SJCRH30 (cell line): ENCODE measurements around the gene SLC18B1. TPM values are rescaled to one million over a fixed set of nuclear protein-coding genes. Genes with fewer than 3 reads are reported as not detected.
A peak's percentile ranks its signal among the peaks of the same experiment; 100 is the strongest.

Experiments
- DNase-seq, 2 experiments: peaks; one replicate each; pipeline ENCODE4 v3.0.0-alpha.2; 2015 to 2020
- H3K27ac ChIP-seq: fragments of 250-450 bp; sonication (Bioruptor Pico); 2 replicates; pipeline ENCODE4 v1.5.1; 2020; ENCODE audit warnings: mild to moderate bottlenecking, moderate library complexity
- H3K27me3 ChIP-seq: fragments of 250-450 bp; sonication (Bioruptor Pico); 2 replicates; pipeline ENCODE4 v1.5.1; 2020; ENCODE audit warnings: mild to moderate bottlenecking, moderate library complexity
- H3K36me3 ChIP-seq: fragments of 250-450 bp; sonication (Bioruptor Pico); 2 replicates; pipeline ENCODE4 v1.5.1; 2020; ENCODE audit warnings: mild to moderate bottlenecking, moderate library complexity
- H3K4me1 ChIP-seq: fragments of 250-450 bp; sonication (Bioruptor Pico); 2 replicates; pipeline ENCODE4 v1.5.1; 2020; ENCODE audit warnings: mild to moderate bottlenecking, moderate library complexity
- H3K4me3 ChIP-seq: fragments of 250-450 bp; sonication (Bioruptor Pico); 2 replicates; pipeline ENCODE4 v1.5.1; 2020; ENCODE audit warnings: mild to moderate bottlenecking, moderate library complexity
- H3K9me3 ChIP-seq: fragments of 250-450 bp; sonication (Bioruptor Pico); replicated peaks from 2 replicates; pipeline ENCODE4 v1.5.1; 2020; ENCODE audit warnings: mild to moderate bottlenecking, moderate library complexity
- total RNA-seq: library from RNA; depleted of rRNA; stranded (reverse); fragments of >200 nt; shearing (Covaris generic); gene quantifications from 2 replicates; pipeline ENCODE4 v1.2.3, GENCODE V29; 2014; rRNA removed

SLC18B1 gene
- 12.9 and 15.2 TPM in 2 replicates for total RNA-seq

DNA sequence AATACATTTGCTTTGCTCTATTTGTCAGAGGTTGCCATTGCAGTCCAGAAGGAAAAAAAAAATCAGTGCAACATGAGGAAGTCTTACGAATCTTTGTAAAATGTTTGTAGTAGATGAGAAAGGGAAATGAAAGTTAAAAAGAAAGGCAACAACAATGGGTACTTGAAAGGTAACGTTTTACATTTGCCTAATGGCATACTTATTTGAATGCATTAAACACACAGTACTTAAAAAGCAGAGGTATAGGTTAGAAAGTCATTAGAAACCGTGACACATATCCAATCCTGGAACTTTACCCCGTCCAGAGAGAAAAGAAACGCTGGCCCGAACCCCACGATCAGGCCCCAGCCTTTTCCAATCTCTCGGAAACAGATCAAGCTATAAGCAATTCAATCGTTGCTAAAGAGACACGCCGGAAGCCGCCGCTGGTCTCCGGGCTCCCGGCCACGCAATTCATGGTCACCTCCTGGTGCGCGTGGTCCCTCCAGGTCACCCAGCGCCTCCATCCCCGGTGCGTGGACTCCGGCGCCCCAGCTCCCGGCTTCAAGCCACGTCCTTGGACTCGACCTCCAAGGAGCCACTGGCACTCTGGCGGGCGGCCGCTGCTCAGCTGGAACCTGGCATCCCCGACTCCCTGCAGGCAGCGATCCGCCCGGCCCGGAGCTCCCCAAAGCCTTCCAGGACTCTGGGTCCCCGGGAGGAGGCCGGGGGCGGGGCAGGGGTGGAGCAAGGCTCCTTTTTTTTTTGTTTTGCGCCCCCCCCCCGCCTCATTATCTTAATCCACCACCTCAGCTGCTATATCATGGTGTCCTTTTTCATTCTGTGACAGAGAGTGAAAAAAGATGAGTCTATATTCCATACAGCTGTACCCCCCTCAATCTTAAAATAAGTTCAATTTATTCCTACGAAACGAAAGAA, at the start of gene SLC18B1:
SLC18B1 (minus strand) TSS at position 687 of the 918 bp plus-strand sequence; CDS start at position 506, 181 bp downstream.
- DNase-seq = peak; percentile 70 to 73
- peak within 1 kb of the TSS; percentile 20; the same call in 1 of the 2 replicates for H3K27ac ChIP-seq
- no peaks in the 10 kb centered on the region; the same call in 1 of the 2 replicates for H3K36me3 ChIP-seq
- no peaks in the 10 kb centered on the region for H3K27me3 ChIP-seq
- peak within 1 kb of the TSS; percentile 72 for H3K4me3 ChIP-seq
- peaks cover 3% of the 10 kb centered on the region; the same call in 1 of the 2 replicates for H3K4me1 ChIP-seq
- H3K9me3 ChIP-seq = no peaks in the 10 kb centered on the region

DNA sequence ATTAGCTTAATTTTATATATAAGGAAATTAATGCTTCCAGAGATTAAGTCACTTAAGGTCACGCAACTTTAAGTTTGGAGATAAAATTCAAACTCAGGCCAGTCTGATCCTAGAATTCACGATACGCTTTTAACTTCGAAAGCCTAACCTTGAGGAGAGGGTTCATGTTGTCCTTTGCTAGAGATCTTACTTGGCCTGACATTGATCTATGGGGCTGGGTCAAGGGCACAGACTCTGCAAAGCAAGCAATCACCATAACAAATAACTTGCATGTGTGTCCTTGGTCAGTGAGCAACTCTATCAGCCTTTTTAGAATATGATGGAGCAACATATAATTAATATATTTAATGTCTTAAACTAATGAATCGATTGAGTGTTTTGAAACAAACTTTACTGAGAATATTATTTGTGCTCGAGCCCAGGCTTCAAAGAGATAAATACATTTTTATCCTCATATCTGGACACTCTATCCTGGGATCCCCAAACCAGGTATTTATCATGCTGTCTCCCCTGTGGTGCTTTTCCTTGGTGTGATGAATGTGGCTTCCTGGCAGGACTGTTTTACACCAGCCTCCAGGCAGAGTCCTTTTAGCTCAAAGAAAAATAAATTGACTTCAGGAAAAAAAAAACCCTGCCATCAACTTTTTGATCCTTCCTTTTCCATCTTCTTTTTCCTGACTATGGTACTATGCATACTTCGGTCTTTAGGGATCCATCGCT, 45.0 kb upstream of the SLC18B1 start:
- DNase-seq = no peak
- Histone ChIP-seq H3K27ac (no peak overlapping the region), H3K9me3 (no peaks in the 10 kb centered on the region), H3K36me3 (no peaks in the 10 kb centered on the region), H3K27me3 (no peaks in the 10 kb centered on the region), H3K4me1 (no peaks in the 10 kb centered on the region), H3K4me3 (no peak overlapping the region)

DNA sequence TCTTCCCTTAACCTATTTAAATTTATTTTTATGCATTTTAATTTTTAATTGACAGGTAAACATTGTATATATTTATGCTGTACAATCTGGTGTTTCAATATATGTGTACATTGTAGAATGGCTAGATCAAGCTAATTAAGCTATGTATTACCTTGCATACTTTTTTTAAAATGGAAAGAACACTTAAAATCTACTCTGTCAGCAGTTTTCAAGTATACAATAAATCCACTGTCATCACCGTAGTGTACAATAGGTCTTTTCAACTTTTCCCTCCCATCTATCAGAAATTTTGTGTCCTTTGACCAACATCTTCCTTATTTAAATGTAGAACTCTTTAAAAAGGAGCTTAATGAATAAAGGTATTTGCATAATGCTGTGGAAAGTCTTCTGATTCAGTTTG, 43.5 kb upstream of the SLC18B1 start:
- no peaks in the 10 kb centered on the region for H3K9me3 ChIP-seq
- H3K4me3 ChIP-seq = no peak overlapping the region
- DNase-seq = no peak
- H3K27ac ChIP-seq = no peak overlapping the region
- H3K36me3 ChIP-seq = no peaks in the 10 kb centered on the region
- H3K4me1 ChIP-seq = no peaks in the 10 kb centered on the region
- H3K27me3 ChIP-seq = no peaks in the 10 kb centered on the region

DNA sequence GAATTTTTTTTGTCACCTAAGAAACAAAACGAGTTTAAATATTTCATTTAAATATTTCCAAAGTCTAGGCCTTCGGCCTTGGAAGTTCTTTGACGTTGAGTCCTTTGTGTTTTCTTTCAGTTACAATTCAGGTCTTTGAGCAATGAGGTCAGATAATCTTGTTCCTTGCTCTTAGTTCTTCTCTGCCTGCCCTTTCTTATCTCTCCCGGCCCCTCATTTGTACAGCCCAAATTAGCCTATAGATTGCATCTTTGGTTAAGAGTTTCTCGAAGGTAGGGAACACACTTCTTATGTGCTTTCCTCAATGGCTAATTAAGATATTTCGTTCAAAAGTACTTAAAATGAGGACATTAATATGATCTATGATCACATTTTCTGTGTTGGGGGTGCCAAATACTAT, 34.5 kb upstream of the SLC18B1 start:
- Histone ChIP-seq H3K4me3 (no peak overlapping the region), H3K9me3 (no peaks in the 10 kb centered on the region), H3K27ac (no peak overlapping the region), H3K4me1 (no peaks in the 10 kb centered on the region), H3K36me3 (no peaks in the 10 kb centered on the region), H3K27me3 (peaks cover 3% of the 10 kb centered on the region; the same call in 1 of the 2 replicates)
- DNase-seq = no peak

DNA sequence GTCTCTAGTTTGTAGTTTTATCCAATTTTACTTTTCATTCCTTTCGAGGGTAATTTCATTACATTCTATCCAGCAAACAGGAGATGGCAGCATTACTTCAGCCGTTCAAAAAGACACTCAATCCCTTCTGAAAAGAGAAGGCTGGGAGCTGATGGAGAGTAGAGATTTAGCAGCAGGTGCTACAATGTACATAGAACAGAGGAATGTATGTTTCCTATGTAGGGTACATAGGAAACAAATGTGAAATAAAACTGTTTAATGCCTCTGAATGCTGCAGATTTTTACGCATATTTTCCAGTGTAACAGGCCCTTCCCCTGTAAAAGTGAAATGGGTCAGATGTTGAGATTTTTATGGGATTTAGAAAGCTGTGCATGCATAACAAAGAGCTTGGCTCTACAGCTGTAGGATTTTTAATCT, 31.9 kb upstream of the SLC18B1 start:
- H3K36me3 ChIP-seq = no peaks in the 10 kb centered on the region
- H3K4me1 ChIP-seq = no peaks in the 10 kb centered on the region
- peaks cover 3% of the 10 kb centered on the region; the same call in 1 of the 2 replicates for H3K27me3 ChIP-seq
- DNase-seq = peak; percentile 60 to 86
- no peak overlapping the region for H3K27ac ChIP-seq
- no peaks in the 10 kb centered on the region for H3K9me3 ChIP-seq
- no peak overlapping the region for H3K4me3 ChIP-seq

DNA sequence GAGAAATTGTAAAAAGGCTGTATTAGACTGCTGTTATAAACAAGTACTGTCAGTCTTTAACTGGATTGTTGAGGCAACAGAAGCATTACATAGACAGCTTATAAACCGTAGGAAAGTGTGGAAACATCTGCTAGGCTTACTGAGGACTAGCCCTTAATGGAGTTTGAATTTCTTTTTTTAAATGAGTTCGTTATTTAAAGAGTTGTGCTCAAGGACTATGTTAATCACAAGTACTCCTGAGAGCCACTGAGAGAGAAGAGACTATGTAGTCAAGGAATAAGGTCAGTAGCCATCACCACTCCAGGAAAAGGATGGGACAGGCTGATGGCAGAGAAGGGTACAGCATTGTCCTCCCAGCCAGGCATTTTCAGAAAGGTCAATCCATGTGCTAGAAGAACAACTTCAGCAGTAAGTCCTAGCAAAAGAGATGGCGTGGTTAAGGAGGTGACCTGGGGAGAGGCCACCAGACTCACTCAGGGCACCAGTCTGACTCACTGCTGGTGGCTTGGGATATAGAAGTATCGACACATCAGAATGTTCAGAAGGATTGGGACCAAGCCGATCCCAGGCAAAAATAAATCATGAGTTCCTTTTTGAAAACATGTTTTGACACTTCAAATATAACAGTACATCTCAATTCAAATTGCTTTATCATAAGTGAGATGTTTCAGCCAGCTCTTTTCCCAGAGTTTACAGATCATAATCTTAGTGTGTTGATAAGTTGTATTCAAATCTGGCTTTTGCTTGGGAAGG, 22.4 kb upstream of the SLC18B1 start:
- Histone ChIP-seq H3K4me3 (no peak overlapping the region), H3K27ac (no peak overlapping the region), H3K36me3 (peaks cover 44% of the 10 kb centered on the region), H3K9me3 (no peaks in the 10 kb centered on the region), H3K4me1 (peaks cover 10% of the 10 kb centered on the region; the same call in 1 of the 2 replicates), H3K27me3 (no peaks in the 10 kb centered on the region)
- peak in 1 of 2 experiments; percentile 37 for DNase-seq

DNA sequence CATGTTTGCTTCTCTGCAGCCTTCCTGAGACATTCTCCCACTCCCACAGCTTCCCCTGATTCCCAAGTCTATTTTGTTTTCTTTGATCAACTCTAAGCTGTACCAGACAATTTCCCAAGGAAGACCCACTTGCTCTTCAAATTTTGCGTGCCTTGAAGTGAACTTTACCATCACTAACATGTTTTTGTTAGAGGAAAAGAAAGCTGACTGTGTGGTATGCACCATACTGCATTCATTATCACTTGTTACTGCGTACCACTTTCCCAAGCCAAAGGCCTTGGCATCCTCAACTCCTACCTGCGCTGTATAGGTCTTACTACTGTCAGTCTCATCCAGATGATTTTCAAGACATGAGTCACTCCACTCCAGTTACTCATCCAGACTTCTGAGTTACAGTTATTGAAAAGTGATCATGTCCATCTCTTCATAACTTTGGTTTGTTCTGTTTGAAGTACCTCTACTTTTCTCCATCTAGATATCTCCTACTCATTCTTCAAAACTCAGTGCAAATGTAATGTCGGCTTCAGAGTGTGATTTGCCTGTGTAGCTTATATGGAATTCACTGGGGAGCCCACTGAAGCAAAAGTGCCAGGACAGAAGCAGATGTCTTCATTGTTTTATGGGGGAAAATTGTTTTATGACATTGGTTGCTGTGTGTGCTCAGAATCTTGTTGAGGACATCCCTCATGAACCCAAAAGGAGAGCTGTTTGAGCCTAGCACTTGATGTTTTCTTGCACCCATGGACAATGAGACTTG, 21.1 kb upstream of the SLC18B1 start:
- Histone ChIP-seq H3K9me3 (no peaks in the 10 kb centered on the region), H3K36me3 (peaks cover 54% of the 10 kb centered on the region), H3K4me1 (peaks cover 10% of the 10 kb centered on the region; the same call in 1 of the 2 replicates), H3K27me3 (no peaks in the 10 kb centered on the region), H3K4me3 (no peak overlapping the region), H3K27ac (no peak overlapping the region)
- DNase-seq = peak in 1 of 2 experiments; percentile 34

DNA sequence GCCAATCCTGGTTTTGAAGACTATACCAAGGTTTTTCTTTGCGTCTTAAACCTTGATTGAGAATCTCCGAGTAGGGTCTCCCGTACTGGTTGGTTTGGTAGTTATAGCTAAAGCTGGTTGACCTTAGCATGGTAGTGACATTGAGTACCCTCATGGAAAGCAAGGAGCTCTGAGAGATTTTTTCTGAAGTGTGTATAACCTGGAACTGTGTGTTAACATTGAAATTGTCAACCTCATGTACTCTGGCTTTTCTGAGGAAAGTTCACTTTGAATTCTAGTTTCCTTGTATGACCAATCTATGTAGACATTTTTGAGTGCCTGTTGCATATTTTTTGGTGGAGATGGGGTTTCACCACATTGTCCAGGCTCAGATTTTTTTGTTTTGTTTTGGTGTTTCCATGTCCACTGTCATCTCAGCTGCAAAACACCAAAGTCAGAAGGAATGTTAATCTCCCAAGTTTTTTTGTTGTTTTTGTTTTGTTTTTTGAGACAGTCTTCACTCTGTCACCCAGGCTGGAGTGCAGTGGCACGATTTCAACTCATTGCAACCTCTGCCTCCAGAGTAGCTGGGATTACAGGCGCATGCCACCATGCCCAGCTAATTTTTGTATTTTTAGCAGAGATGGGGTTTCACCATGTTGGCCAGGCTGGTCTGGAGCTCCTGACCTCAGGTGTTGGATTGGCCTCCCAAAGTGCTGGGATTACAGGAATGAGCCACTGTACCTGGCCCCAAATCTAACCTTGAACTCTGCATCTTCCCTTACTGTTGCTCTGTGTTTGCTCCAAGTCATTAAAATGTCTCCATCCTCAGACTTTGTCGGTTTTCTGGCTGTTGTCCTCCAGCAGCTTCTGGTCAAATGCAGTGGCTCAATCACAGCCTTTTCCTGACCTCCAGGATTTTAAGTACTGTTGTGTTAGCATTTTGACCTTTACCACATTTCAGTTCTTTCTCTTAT, 20.2 kb upstream of the SLC18B1 start:
- DNase-seq = peak in 1 of 2 experiments; percentile 21
- no peaks in the 10 kb centered on the region for H3K9me3 ChIP-seq
- H3K27ac ChIP-seq = no peak overlapping the region
- no peaks in the 10 kb centered on the region for H3K27me3 ChIP-seq
- peaks cover 10% of the 10 kb centered on the region; the same call in 1 of the 2 replicates for H3K4me1 ChIP-seq
- no peak overlapping the region for H3K4me3 ChIP-seq
- H3K36me3 ChIP-seq = peaks cover 54% of the 10 kb centered on the region

DNA sequence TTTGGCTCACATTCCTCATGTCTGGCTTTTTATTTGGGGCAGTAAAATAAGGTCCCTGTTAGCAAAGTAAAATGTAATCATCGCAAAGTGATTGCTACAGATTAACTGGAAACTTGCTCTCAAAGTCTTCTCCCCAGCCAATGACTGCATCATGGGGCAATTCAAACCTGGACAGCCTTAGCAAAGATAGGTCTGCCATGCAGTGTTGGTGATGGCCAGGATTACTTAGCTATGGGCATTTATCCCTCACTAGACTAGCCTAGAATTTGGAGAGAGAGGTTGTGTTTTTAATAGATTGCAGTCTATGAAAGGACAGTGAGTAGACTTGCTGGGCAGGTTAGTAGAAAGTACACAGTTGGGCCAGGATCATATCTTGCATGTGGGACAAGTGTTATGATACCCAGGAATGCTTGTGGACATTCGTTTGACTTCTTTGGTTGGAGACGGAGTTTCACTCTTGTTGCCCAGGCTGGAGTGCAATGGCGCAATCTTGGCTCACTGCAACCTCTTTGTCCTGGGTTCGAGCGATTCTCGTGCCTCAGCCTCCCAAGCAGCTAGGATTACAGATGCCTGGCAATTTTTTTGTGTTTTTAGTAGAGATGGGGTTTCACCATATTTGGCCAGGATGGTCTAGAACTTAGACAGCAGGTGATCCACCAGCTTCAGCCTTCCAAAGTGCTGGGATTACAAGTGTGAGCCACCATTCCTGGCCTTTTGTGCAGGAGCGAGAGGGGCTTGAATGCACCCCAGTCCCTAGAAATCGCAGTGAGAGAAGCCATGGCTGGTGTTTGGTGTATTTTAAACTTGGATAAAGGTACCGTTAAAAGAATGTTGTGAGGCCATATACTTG, 19.3 kb upstream of the SLC18B1 start:
- Histone ChIP-seq H3K4me1 (peaks cover 10% of the 10 kb centered on the region; the same call in 1 of the 2 replicates), H3K36me3 (peaks cover 54% of the 10 kb centered on the region), H3K27me3 (no peaks in the 10 kb centered on the region), H3K27ac (no peak overlapping the region), H3K9me3 (no peaks in the 10 kb centered on the region), H3K4me3 (no peak overlapping the region)
- DNase-seq = no peak

DNA sequence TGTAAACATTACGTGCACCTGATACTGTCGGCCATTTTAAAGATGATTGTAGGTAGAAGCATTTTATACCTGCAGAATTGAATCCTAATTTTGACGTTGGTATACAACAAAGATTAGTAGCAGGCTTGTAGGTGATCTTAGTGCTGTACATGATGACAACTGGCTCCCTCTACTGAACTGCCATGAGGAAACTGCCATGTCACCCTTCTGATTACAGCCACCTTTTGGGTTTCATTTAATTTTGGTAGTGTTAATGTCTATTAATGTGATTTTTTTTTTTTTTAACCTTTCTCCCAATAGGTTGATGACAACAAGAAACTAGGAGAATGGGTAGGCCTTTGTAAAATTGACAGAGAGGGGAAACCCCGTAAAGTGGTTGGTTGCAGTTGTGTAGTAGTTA, 18.2 kb upstream of the SLC18B1 start:
- H3K4me1 ChIP-seq = peaks cover 12% of the 10 kb centered on the region; the same call in 1 of the 2 replicates
- DNase-seq = no peak
- no peak overlapping the region for H3K27ac ChIP-seq
- peaks cover 54% of the 10 kb centered on the region for H3K36me3 ChIP-seq
- no peak overlapping the region for H3K4me3 ChIP-seq
- no peaks in the 10 kb centered on the region for H3K27me3 ChIP-seq
- no peaks in the 10 kb centered on the region for H3K9me3 ChIP-seq

DNA sequence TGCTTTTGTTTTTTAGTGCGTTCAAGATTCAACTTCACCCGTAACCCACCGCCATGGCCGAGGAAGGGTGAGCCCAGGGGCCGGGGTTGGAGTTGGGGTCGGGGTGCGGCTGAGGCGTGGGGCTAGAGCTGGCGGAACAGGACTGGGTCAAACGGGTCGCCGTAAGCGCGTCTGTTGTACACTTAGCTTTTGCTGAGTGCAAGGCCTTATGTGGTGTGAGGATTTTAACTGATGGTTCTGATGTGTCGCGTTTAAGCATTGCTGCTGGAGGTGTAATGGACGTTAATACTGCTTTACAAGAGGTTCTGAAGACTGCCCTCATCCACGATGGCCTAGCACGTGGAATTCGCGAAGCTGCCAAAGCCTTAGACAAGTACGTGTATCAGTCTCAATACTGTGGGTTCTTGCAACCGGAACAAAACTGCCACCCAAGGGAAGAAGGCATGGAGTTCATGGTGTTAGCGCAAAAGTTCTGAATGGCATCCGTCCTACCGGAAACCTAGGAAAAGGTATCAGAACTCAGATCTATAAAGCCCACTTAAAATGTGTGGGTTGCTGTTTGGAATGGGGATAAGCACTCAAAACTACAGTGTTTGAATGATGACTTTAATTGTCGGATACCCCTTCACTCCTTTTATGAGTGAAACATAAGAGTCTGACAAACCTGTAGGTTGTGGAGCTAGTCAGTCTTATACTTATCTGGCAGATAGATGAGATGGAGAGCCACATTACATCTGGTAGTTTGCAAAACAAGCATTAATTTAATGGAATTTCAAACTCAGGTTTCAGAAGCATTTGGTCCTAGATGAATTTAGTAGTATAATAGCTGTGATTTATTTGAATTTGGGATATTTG, 16.5 kb upstream of the SLC18B1 start:
- Histone ChIP-seq H3K36me3 (peaks cover 50% of the 10 kb centered on the region), H3K4me1 (peaks cover 12% of the 10 kb centered on the region; the same call in 1 of the 2 replicates), H3K27me3 (no peaks in the 10 kb centered on the region), H3K27ac (peak overlapping the region; percentile 86), H3K9me3 (no peaks in the 10 kb centered on the region), H3K4me3 (peak overlapping the region; percentile 85)
- peak in 1 of 2 experiments; percentile 27 for DNase-seq
